ENCODE measurements around the gene NARS2.

Gene NARS2

GRCh38 chr11:78474451-78474850, 100.2 kb downstream of the NARS2 start:
- Histone ChIP-seq H2AK5ac (ENCODE audit: low read length) (no peak overlapping the region), H3K79me2 (ENCODE audit: control insufficient read depth, insufficient read depth, low read length, poor library complexity) (no peaks in the 10 kb centered on the region), H2BK5ac (ENCODE audit: low read depth, low read length, poor library complexity) (no peak overlapping the region), H3K4me3 (ENCODE audit: low read depth, low read length) (no peak overlapping the region), H3K9ac (ENCODE audit: low read length) (no peak overlapping the region), H2BK120ac (ENCODE audit: insufficient read depth, low read length, poor library complexity) (no peak overlapping the region), H4K91ac (ENCODE audit: low read depth, low read length) (no peak overlapping the region), H3K9me3 (ENCODE audit: insufficient read depth, low read depth, low read length) (no peaks in the 10 kb centered on the region), H3K18ac (ENCODE audit: low read length) (no peak overlapping the region), H3K27ac (ENCODE audit: low read depth, low read length) (no peak overlapping the region), H2AFZ (ENCODE audit: insufficient read depth, low read length, poor library complexity) (no peak overlapping the region), H3K4me2 (ENCODE audit: low read length) (no peak overlapping the region), H2BK12ac (ENCODE audit: low read length) (no peak overlapping the region), H3K4me1 (ENCODE audit: control insufficient read depth in 1 of 2, insufficient read depth in 2 of 2, low read length in 2 of 2) (no peaks in the 10 kb centered on the region), H3K14ac (ENCODE audit: low read length) (no peak overlapping the region), H3K23ac (ENCODE audit: low read length) (no peak overlapping the region), H4K12ac (ENCODE audit: low read depth, low read length) (no peak overlapping the region), H4K8ac (ENCODE audit: low read depth, low read length) (no peak overlapping the region), H3K27me3 (ENCODE audit: insufficient read depth, low read length) (no peaks in the 10 kb centered on the region), H3K4ac (ENCODE audit: low read depth, low read length) (no peak overlapping the region), H3K79me1 (ENCODE audit: low read length) (no peaks in the 10 kb centered on the region), H3K36me3 (ENCODE audit: control insufficient read depth in 1 of 2, insufficient read depth in 2 of 2, low read length in 2 of 2) (no peaks in the 10 kb centered on the region)
- DNase-seq, result no peak

DNA sequence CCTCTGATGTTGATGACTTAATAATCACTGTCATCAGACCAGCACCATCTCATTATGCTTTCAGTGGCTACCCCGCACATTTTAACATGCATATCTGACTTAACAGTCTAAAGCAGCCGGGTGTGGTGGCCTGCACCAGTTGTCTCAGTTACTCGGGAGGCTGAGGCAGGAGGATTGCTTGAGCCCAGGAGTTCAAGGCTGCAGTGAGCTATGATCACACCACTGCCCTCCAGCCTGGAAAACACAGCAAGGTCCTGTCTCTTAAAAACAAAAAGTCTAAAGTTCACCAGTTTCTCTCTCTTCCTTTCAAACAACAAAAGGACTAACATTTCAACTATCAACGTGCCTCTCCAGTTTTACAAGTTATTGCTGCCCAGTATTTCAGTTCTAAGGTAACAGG, 101.8 kb downstream of the NARS2 start:
- no peak overlapping the region for H2BK120ac ChIP-seq (ENCODE audit: insufficient read depth, low read length, poor library complexity)
- H3K79me1 ChIP-seq (ENCODE audit: low read length), result no peaks in the 10 kb centered on the region
- no peaks in the 10 kb centered on the region for H3K9me3 ChIP-seq (ENCODE audit: insufficient read depth, low read depth, low read length)
- no peak overlapping the region for H3K18ac ChIP-seq (ENCODE audit: low read length)
- H2AK5ac ChIP-seq (ENCODE audit: low read length), result no peak overlapping the region
- no peaks in the 10 kb centered on the region for H3K27me3 ChIP-seq (ENCODE audit: insufficient read depth, low read length)
- no CpG with 5 or more reads among the region's 4 CpGs for WGBS (ENCODE audit: extremely low coverage, insufficient coverage, insufficient read length)
- no peak overlapping the region for H3K4ac ChIP-seq (ENCODE audit: low read depth, low read length)
- H2BK5ac ChIP-seq (ENCODE audit: low read depth, low read length, poor library complexity), result no peak overlapping the region
- H3K14ac ChIP-seq (ENCODE audit: low read length), result no peak overlapping the region
- no peak overlapping the region for H2AFZ ChIP-seq (ENCODE audit: insufficient read depth, low read length, poor library complexity)
- H4K91ac ChIP-seq (ENCODE audit: low read depth, low read length), result no peak overlapping the region
- no peak overlapping the region for H4K12ac ChIP-seq (ENCODE audit: low read depth, low read length)
- H2BK12ac ChIP-seq (ENCODE audit: low read length), result no peak overlapping the region
- DNase-seq, result no peak
- H3K27ac ChIP-seq (ENCODE audit: low read depth, low read length), result no peak overlapping the region
- peaks cover 0 to 2% of the 10 kb centered on the region in 2 experiments for H3K36me3 ChIP-seq (ENCODE audit: control insufficient read depth in 1 of 2, insufficient read depth in 2 of 2, low read length in 2 of 2)
- H3K4me3 ChIP-seq (ENCODE audit: low read depth, low read length), result no peak overlapping the region
- H3K4me2 ChIP-seq (ENCODE audit: low read length), result no peak overlapping the region
- no peaks in the 10 kb centered on the region for H3K79me2 ChIP-seq (ENCODE audit: control insufficient read depth, insufficient read depth, low read length, poor library complexity)
- H3K4me1 ChIP-seq (ENCODE audit: control insufficient read depth in 1 of 2, insufficient read depth in 2 of 2, low read length in 2 of 2), result no peaks in the 10 kb centered on the region
- no peak overlapping the region for H4K8ac ChIP-seq (ENCODE audit: low read depth, low read length)
- no peak overlapping the region for H3K9ac ChIP-seq (ENCODE audit: low read length)
- no peak overlapping the region for H3K23ac ChIP-seq (ENCODE audit: low read length)

DNA sequence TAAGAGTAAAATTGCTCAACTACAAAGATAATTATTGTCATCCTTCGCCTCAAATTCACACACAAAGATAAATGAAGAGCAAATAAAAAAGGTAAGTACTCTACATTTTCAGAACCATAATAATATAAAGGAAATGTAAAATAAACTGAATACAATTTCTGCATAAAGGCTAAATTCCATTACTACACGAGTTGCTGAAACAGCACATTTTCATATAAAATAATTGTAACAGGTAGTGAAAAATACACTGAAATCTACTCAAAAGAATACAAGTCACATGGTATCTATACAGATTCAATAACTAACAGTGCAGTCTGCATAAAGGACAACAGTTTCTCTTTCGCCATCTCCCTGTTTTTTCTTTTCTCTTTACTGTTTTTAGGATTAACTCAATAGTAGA, 102.3 kb downstream of the NARS2 start:
- H3K27ac ChIP-seq (ENCODE audit: low read depth, low read length), result no peak overlapping the region
- no peak overlapping the region for H3K4me3 ChIP-seq (ENCODE audit: low read depth, low read length)
- H3K4me1 ChIP-seq (ENCODE audit: control insufficient read depth in 1 of 2, insufficient read depth in 2 of 2, low read length in 2 of 2), result no peaks in the 10 kb centered on the region
- H3K14ac ChIP-seq (ENCODE audit: low read length), result no peak overlapping the region
- no peak overlapping the region for H3K9ac ChIP-seq (ENCODE audit: low read length)
- H2AK5ac ChIP-seq (ENCODE audit: low read length), result no peak overlapping the region
- no peak overlapping the region for H2BK5ac ChIP-seq (ENCODE audit: low read depth, low read length, poor library complexity)
- H3K23ac ChIP-seq (ENCODE audit: low read length), result no peak overlapping the region
- H4K12ac ChIP-seq (ENCODE audit: low read depth, low read length), result no peak overlapping the region
- no peak overlapping the region for H2BK120ac ChIP-seq (ENCODE audit: insufficient read depth, low read length, poor library complexity)
- no peaks in the 10 kb centered on the region for H3K79me2 ChIP-seq (ENCODE audit: control insufficient read depth, insufficient read depth, low read length, poor library complexity)
- no peaks in the 10 kb centered on the region for H3K79me1 ChIP-seq (ENCODE audit: low read length)
- H2AFZ ChIP-seq (ENCODE audit: insufficient read depth, low read length, poor library complexity), result no peak overlapping the region
- no CpG with 5 or more reads among the region's 3 CpGs for WGBS (ENCODE audit: extremely low coverage, insufficient coverage, insufficient read length)
- H2BK12ac ChIP-seq (ENCODE audit: low read length), result no peak overlapping the region
- H3K9me3 ChIP-seq (ENCODE audit: insufficient read depth, low read depth, low read length), result no peaks in the 10 kb centered on the region
- H3K4me2 ChIP-seq (ENCODE audit: low read length), result no peak overlapping the region
- peaks cover 0 to 2% of the 10 kb centered on the region in 2 experiments for H3K36me3 ChIP-seq (ENCODE audit: control insufficient read depth in 1 of 2, insufficient read depth in 2 of 2, low read length in 2 of 2)
- no peaks in the 10 kb centered on the region for H3K27me3 ChIP-seq (ENCODE audit: insufficient read depth, low read length)
- no peak overlapping the region for H3K18ac ChIP-seq (ENCODE audit: low read length)
- H4K8ac ChIP-seq (ENCODE audit: low read depth, low read length), result no peak overlapping the region
- no peak overlapping the region for H3K4ac ChIP-seq (ENCODE audit: low read depth, low read length)
- DNase-seq, result no peak
- no peak overlapping the region for H4K91ac ChIP-seq (ENCODE audit: low read depth, low read length)

DNA sequence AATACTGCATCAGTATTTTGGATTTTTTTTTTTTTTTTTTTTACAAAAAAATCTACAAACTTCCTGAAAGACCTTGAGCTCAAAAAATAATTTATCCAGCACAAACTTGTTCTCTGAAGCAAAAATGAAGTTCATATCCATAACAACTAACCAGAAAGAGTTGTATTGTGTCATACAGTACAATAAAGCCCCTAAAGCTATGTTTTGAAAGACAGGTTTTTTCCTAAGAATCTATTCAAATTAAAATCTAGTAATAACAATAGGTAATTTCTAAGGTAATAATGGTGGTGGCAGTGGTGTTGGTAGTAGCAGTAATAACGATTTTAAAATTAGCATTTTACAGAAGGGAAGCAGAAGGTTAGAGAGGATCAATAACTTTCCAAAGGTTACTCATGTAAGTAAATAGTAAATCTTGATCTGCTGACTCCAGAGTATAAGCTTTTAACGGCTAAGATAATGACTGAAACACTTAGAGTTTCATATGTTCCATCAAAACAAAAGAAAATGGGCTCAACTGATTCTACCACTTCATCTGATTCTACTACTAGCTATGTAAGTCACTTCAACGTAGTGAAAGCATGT, 103.7 kb downstream of the NARS2 start:
- Histone ChIP-seq H2BK120ac (ENCODE audit: insufficient read depth, low read length, poor library complexity) (no peak overlapping the region), H3K4me3 (ENCODE audit: low read depth, low read length) (no peak overlapping the region), H3K9ac (ENCODE audit: low read length) (no peak overlapping the region), H3K23ac (ENCODE audit: low read length) (no peak overlapping the region), H3K9me3 (ENCODE audit: insufficient read depth, low read depth, low read length) (no peaks in the 10 kb centered on the region), H2BK12ac (ENCODE audit: low read length) (no peak overlapping the region), H3K79me2 (ENCODE audit: control insufficient read depth, insufficient read depth, low read length, poor library complexity) (no peaks in the 10 kb centered on the region), H3K4me2 (ENCODE audit: low read length) (no peak overlapping the region), H3K27me3 (ENCODE audit: insufficient read depth, low read length) (no peaks in the 10 kb centered on the region), H3K27ac (ENCODE audit: low read depth, low read length) (no peak overlapping the region), H3K4ac (ENCODE audit: low read depth, low read length) (no peak overlapping the region), H3K14ac (ENCODE audit: low read length) (no peak overlapping the region), H2AFZ (ENCODE audit: insufficient read depth, low read length, poor library complexity) (no peak overlapping the region), H4K91ac (ENCODE audit: low read depth, low read length) (no peak overlapping the region), H2BK5ac (ENCODE audit: low read depth, low read length, poor library complexity) (no peak overlapping the region), H2AK5ac (ENCODE audit: low read length) (no peak overlapping the region), H3K36me3 (ENCODE audit: control insufficient read depth in 1 of 2, insufficient read depth in 2 of 2, low read length in 2 of 2) (peaks cover 3 to 4% of the 10 kb centered on the region in 2 experiments), H3K4me1 (ENCODE audit: control insufficient read depth in 1 of 2, insufficient read depth in 2 of 2, low read length in 2 of 2) (no peaks in the 10 kb centered on the region), H3K18ac (ENCODE audit: low read length) (no peak overlapping the region), H4K12ac (ENCODE audit: low read depth, low read length) (no peak overlapping the region), H4K8ac (ENCODE audit: low read depth, low read length) (no peak overlapping the region), H3K79me1 (ENCODE audit: low read length) (no peaks in the 10 kb centered on the region)
- no CpG with 5 or more reads among the region's 3 CpGs for WGBS (ENCODE audit: extremely low coverage, insufficient coverage, insufficient read length)
- no peak for DNase-seq

Data from trophoblast cell (in vitro differentiated cells and primary cell).